Fibroblast of the aortic adventitia (primary cell): ENCODE measurements around the gene BCOR. TPM values are rescaled to one million over a fixed set of nuclear protein-coding genes. Genes with fewer than 3 reads are reported as not detected.

Experiments
- DNase-seq: peaks from one replicate; pipeline ENCODE4 v3.0.0-alpha.2; 2010; ENCODE audit warnings: low read depth
- H3K4me3 ChIP-seq: 2 replicates; pipeline ENCODE4 v1.5.1; 2011; ENCODE audit warnings: low read depth, mild to moderate bottlenecking, control low read depth, low read length, moderate library complexity
- total RNA-seq: library from RNA; depleted of rRNA; stranded (reverse); fragments of >200 nt; gene quantifications from 2 replicates; pipeline ENCODE4 v1.2.3, GENCODE V29; 2012; ENCODE audit warnings: low replicate concordance
- TF ChIP-seq, protein P1 (sequence below): IDR thresholded peaks from 2 replicates; pipeline ENCODE4 v1.5.1; 2011; ENCODE audit warnings: mild to moderate bottlenecking, low read length, control low read depth, inconsistent platforms; ENCODE audit not compliant: insufficient read depth

BCOR gene
- total RNA-seq, 1 donor = 12.7 TPM

GRCh38 chrX:40108162-40108958 lies 10.6 kb upstream of the BCOR start:
- TF ChIP-seq, protein P1, sequence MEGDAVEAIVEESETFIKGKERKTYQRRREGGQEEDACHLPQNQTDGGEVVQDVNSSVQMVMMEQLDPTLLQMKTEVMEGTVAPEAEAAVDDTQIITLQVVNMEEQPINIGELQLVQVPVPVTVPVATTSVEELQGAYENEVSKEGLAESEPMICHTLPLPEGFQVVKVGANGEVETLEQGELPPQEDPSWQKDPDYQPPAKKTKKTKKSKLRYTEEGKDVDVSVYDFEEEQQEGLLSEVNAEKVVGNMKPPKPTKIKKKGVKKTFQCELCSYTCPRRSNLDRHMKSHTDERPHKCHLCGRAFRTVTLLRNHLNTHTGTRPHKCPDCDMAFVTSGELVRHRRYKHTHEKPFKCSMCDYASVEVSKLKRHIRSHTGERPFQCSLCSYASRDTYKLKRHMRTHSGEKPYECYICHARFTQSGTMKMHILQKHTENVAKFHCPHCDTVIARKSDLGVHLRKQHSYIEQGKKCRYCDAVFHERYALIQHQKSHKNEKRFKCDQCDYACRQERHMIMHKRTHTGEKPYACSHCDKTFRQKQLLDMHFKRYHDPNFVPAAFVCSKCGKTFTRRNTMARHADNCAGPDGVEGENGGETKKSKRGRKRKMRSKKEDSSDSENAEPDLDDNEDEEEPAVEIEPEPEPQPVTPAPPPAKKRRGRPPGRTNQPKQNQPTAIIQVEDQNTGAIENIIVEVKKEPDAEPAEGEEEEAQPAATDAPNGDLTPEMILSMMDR = no peak
- peak; percentile 65 for DNase-seq

GRCh38 chrX:40107291-40108161 lies 9.8 kb upstream of the BCOR start:
- no peak for DNase-seq
- TF ChIP-seq, protein P1 = no peak
- H3K4me3 ChIP-seq = no peak overlapping the region

More at GRCh38 chrX:40108162-40108958, 10.6 kb upstream of the BCOR start:
- peak overlapping the region; percentile 44 for H3K4me3 ChIP-seq

GRCh38 chrX:40106676-40107290 lies 9.0 kb upstream of the BCOR start:
- H3K4me3 ChIP-seq = peak overlapping the region; percentile 33
- DNase-seq = no peak
- TF ChIP-seq, protein P1 = no peak

DNA sequence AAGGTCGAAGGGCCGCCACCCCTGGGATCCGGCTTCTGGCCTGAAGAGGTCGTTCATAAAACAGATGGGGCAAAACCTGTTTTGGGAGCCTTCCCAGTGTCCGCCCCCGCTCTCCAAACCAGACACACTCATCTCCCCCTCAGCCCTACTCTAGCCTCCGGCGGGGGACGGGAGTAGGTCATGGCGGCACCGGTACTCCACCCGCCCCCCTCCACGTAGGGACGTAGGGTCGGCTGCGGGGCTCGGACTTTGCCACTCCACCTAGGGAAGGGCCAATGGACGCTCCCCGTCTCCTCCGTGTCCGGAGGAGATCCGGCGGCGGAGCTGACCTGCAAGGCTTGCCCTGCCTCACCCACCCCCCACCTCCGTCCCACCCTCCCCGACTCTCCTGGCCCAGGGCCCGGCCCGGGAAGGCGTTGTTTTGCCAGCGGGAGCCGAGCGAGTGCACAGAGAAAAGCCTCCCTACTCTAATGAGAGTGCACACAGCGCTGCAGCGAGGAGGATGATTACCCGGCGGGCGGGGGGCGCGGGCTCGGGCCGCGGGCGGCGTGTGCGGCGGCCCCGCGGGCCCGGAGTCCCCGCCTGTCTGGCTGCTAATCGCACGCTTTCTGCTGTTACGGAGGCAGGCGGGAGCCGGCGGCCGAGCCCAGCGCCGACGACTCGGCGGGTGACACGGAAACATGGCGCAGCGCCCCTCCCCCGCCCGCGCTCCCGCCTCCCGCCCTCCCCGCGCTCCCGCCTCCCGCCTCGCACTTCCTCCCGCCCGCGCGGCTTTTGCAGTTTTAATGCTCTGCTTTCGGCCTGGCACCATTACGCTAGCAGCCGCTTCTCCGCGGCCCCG lies 8.3 kb upstream of the BCOR start:
- no peak for DNase-seq
- TF ChIP-seq, protein P1 = no peak
- H3K4me3 ChIP-seq = peak overlapping the region; percentile 54

DNA sequence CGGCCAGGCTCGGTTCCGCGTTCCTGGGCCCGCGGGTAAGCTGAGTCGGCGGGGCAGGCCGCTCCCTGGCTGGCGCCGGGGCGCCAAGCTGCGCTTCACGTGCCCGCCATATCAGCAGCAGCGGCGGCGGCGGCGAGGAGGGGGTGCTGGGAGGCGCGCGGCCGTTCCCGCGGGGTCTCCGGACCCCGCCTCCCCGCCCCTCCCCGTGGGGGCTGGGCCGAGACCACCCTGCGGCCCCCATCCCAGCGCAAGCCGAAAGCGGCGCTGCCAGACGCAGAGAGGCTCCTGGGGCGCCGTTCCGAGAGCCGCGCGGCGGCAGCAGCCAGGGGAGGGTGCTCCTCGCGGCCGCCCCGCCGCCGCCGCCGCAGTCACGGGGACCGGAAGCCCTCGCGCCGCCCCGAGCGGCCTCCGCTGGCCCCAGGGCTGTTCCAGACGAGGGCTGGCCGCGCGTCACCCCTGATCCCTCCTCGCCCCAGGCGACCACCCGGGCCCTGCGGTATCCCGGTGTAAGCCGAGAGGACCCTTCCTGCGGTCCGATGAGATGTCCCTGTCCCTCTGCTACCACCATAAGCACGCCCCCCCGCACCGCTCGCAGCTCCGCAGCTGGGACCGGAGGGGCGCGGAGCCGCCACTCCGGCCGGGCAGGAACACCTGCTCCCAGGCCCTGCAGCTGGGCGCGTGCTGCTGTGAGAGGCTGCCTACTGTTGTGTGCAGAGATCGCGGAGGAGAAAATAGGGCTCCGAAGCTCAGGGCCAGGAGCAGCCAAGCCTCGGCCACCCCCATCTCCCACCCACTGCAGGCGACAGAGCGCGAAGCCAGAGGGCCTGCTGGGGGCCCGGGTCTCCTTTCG lies 7.5 kb upstream of the BCOR start:
- peak overlapping the region; percentile 54 for H3K4me3 ChIP-seq
- TF ChIP-seq, protein P1 = no peak
- no peak for DNase-seq
